HCT116 (cell line): ENCODE measurements around the gene ABHD16A. TPM values are rescaled to one million over a fixed set of nuclear protein-coding genes. Genes with fewer than 3 reads are reported as not detected.

Experiments
- ATAC-seq: fragments of 200-7000 bp; cut with Tn5 transposase; 2 replicates; pipeline ENCODE4 v1.9.1; 2020; ENCODE audit warnings: mild to moderate bottlenecking, moderate library complexity
- BruUV-seq: library from RNA; stranded (reverse); fragments of 400-500 nt; replicated peaks from 2 replicates; lab custom pipeline; 2021; lab: Mats Ljungman, UMichigan
- CTCF ChIA-PET: fragments of 300-600 bp; sonication (Branson Sonifier 250); formaldehyde crosslinking; loops from one replicate; lab custom pipeline; 2021; ENCODE audit warnings: antibody characterized with exemption; lab: Charles Lee
- POLR2A ChIA-PET: fragments of 300-600, 350-600 bp; sonication (Branson Sonifier 250); formaldehyde crosslinking; loops from one replicate; lab custom pipeline; 2021; ENCODE audit warnings: antibody characterized with exemption; lab: Charles Lee
- RAD21 ChIA-PET, 2 experiments: fragments of 300-600 bp; sonication (Branson Sonifier 250); formaldehyde crosslinking; loops; one replicate each; lab custom pipeline; 2023; ENCODE audit warnings: low total read pairs in 2 of 2; ENCODE audit not compliant: uncharacterized antibody in 2 of 2, unreplicated experiment in 2 of 2, low non-redundant PET in 1 of 2; lab: Charles Lee
- DNase-seq: peaks from one replicate; pipeline ENCODE4 v3.0.0-alpha.2; 2010; ENCODE audit warnings: low read depth, low spot score
- H2AFZ ChIP-seq: fragments of 200-600 bp; shearing (Covaris generic), sonication (generic); 2 replicates; pipeline ENCODE4 v1.6.1; 2017; ENCODE audit warnings: low read depth, mixed run types, mixed read lengths, antibody characterized with exemption, low read length; ENCODE audit not compliant: poor library complexity, severe bottlenecking
- H3K27ac ChIP-seq: 2 replicates; pipeline ENCODE4 v1.5.1; 2012; ENCODE audit warnings: low read depth, low read length
- H3K27me3 ChIP-seq: fragments of 200-600 bp; sonication (generic); 2 replicates; pipeline ENCODE4 v1.6.1; 2016; ENCODE audit warnings: mixed run types, low read length, mixed read lengths; ENCODE audit not compliant: insufficient read depth
- H3K36me3 ChIP-seq, 2 experiments: fragments of 200-500 bp in 1 of 2; fragments of 200-600 bp in 1 of 2; sonication (Bioruptor generic) in 1 of 2; sonication (generic) in 1 of 2; 2 replicates each; pipeline versions ENCODE4 v1.5.1 to v1.6.1; 2014 to 2016; ENCODE audit warnings: low read length in 2 of 2, inconsistent platforms in 1 of 2, mixed read lengths in 1 of 2, mixed run types in 1 of 2; ENCODE audit not compliant: insufficient read depth in 2 of 2, control insufficient read depth in 1 of 2
- H3K4me1 ChIP-seq, 2 experiments: fragments of 200-600 bp in 1 of 2; sonication (generic) in 1 of 2; 2 replicates each; pipeline versions ENCODE4 v1.5.1 to v1.6.1; 2012 to 2017; ENCODE audit warnings: low read length in 2 of 2, inconsistent platforms in 1 of 2, mild to moderate bottlenecking in 1 of 2, mixed read lengths in 1 of 2, mixed run types in 1 of 2, moderate library complexity in 1 of 2; ENCODE audit not compliant: insufficient read depth in 2 of 2, control insufficient read depth in 1 of 2
- H3K4me2 ChIP-seq: fragments of 200-600 bp; sonication (generic); 2 replicates; pipeline ENCODE4 v1.6.1; 2017; ENCODE audit warnings: mixed run types, low read length, mixed read lengths
- H3K4me3 ChIP-seq, 2 experiments: fragments of 200-600 bp in 1 of 2; sonication (generic) in 1 of 2; replicated peaks in 1 of 2; 2 replicates each; pipeline ENCODE4 v1.5.1; 2011 to 2016; ENCODE audit warnings: low read length in 2 of 2, control low read depth in 1 of 2, low read depth in 1 of 2, mild to moderate bottlenecking in 1 of 2, mixed read lengths in 1 of 2, mixed run types in 1 of 2
- H3K79me2 ChIP-seq: fragments of 200-600 bp; sonication (generic); 2 replicates; pipeline ENCODE4 v1.6.1; 2017; ENCODE audit warnings: mild to moderate bottlenecking, mixed run types, low read length, moderate library complexity, mixed read lengths; ENCODE audit not compliant: insufficient read depth
- H3K9ac ChIP-seq: fragments of 200-600 bp; sonication (generic); 2 replicates; pipeline ENCODE4 v1.6.1; 2016; ENCODE audit warnings: low read length, mixed read lengths
- H3K9me2 ChIP-seq: fragments of 200-600 bp; sonication (generic), shearing (Covaris generic); 2 replicates; pipeline ENCODE4 v1.6.1; 2017; ENCODE audit warnings: mixed run types, mild to moderate bottlenecking, moderate library complexity; ENCODE audit not compliant: insufficient read depth
- H3K9me3 ChIP-seq, 2 experiments: fragments of 200-500 bp in 1 of 2; fragments of 200-600 bp in 1 of 2; sonication (Bioruptor generic) in 1 of 2; sonication (generic) in 1 of 2; 2 replicates each; pipeline ENCODE4 v1.6.1; 2014 to 2017; ENCODE audit warnings: low read length in 2 of 2, mixed read lengths in 2 of 2, inconsistent platforms in 1 of 2, low read depth in 1 of 2, mild to moderate bottlenecking in 1 of 2, mixed run types in 1 of 2, moderate library complexity in 1 of 2; ENCODE audit not compliant: control insufficient read depth in 1 of 2, insufficient read depth in 1 of 2
- H4K20me1 ChIP-seq: fragments of 200-600 bp; sonication (generic), shearing (Covaris generic); 2 replicates; pipeline ENCODE4 v1.6.1; 2017; ENCODE audit warnings: mixed run types, mild to moderate bottlenecking, moderate library complexity; ENCODE audit not compliant: insufficient read depth
- CBX3 ChIP-seq: IDR thresholded peaks from 2 replicates; pipeline ENCODE4 v1.6.1; 2012; ENCODE audit warnings: low read depth
- EGR1 ChIP-seq: IDR thresholded peaks from 2 replicates; pipeline ENCODE4 v1.6.1; 2012; ENCODE audit warnings: low read depth
- EZH2 ChIP-seq: fragments of 200-600 bp; sonication (generic); IDR thresholded peaks from 2 replicates; pipeline ENCODE4 v1.6.1; 2017; ENCODE audit warnings: antibody characterized with exemption, mixed run types
- JUND ChIP-seq: IDR thresholded peaks from 2 replicates; pipeline ENCODE4 v1.6.1; 2012
- POLR2A ChIP-seq: IDR thresholded peaks from 2 replicates; pipeline ENCODE4 v1.7.0; 2011; ENCODE audit warnings: borderline replicate concordance; ENCODE audit not compliant: insufficient read depth, insufficient read length; ENCODE audit errors: extremely low read depth
- POLR2AphosphoS5 ChIP-seq: IDR thresholded peaks from 2 replicates; pipeline ENCODE4 v1.6.1; 2011; ENCODE audit warnings: mild to moderate bottlenecking, low read depth, low read length, moderate library complexity
- RAD21 ChIP-seq: IDR thresholded peaks from 2 replicates; pipeline ENCODE4 v1.6.1; 2012; ENCODE audit warnings: low read depth, mild to moderate bottlenecking
- SIN3A ChIP-seq: IDR thresholded peaks from 2 replicates; pipeline ENCODE4 v1.6.1; 2012; ENCODE audit warnings: low read depth
- SP1 ChIP-seq: IDR thresholded peaks from 2 replicates; pipeline ENCODE4 v1.6.1; 2012; ENCODE audit warnings: low read depth
- SRF ChIP-seq: IDR thresholded peaks from 2 replicates; pipeline ENCODE4 v1.6.1; 2012; ENCODE audit warnings: low read depth
- TCF7L2 ChIP-seq: IDR thresholded peaks from 2 replicates; pipeline ENCODE4 v1.7.0; 2011; ENCODE audit warnings: borderline replicate concordance, inconsistent platforms; ENCODE audit not compliant: insufficient read depth, insufficient read length; ENCODE audit errors: extremely low read depth
- YY1 ChIP-seq: IDR thresholded peaks from 2 replicates; pipeline ENCODE4 v1.6.1; 2011; ENCODE audit warnings: low read length, low read depth, moderate library complexity, mild to moderate bottlenecking; ENCODE audit not compliant: insufficient replicate concordance; ENCODE audit errors: extremely low read depth
- ZFX ChIP-seq: fragments of 450-650 bp; IDR thresholded peaks from 2 replicates; pipeline ENCODE4 v1.6.1; 2017
- ZNF274 ChIP-seq: fragments of 200-500 bp; sonication (Bioruptor generic); IDR thresholded peaks from 2 replicates; pipeline ENCODE4 v1.6.1; 2014; ENCODE audit warnings: mild to moderate bottlenecking, low read depth, low read length, inconsistent platforms
- intact Hi-C: fragments of 100-400 bp; cut with micrococcal nuclease; formaldehyde crosslinking; loops from 2 replicates; pipeline ENCODE4 v1.10.0; 2022
- total RNA-seq: library from RNA; stranded (reverse); gene quantifications from one replicate; pipeline ENCODE4 v1.2.1, GENCODE V29; 2021; ENCODE audit not compliant: unreplicated experiment
- TF ChIP-seq, protein P1 (sequence below): IDR thresholded peaks from 2 replicates; pipeline ENCODE4 v1.6.1; 2011; ENCODE audit warnings: mild to moderate bottlenecking, low read length, moderate library complexity; ENCODE audit not compliant: insufficient replicate concordance; ENCODE audit errors: extremely low read depth
- TF ChIP-seq, protein P2 (sequence below): IDR thresholded peaks from 2 replicates; pipeline ENCODE4 v1.6.1; 2012
- TF ChIP-seq, protein P3 (sequence below): IDR thresholded peaks from 2 replicates; pipeline ENCODE4 v1.6.1; 2012
- TF ChIP-seq, protein P4 (sequence below), 3 experiments: fragments of 200-600 bp in 1 of 3; sonication (generic) in 1 of 3; IDR thresholded peaks in 2 of 3; conservative IDR thresholded peaks in 1 of 3; 2 replicates each; pipeline ENCODE4 v1.5.1; 2012 to 2017; ENCODE audit warnings: low read depth in 2 of 3, low read length in 2 of 3, antibody characterized with exemption in 1 of 3, borderline replicate concordance in 1 of 3, control low read depth in 1 of 3, mild to moderate bottlenecking in 1 of 3, mixed read lengths in 1 of 3, mixed run types in 1 of 3, moderate library complexity in 1 of 3; ENCODE audit not compliant: insufficient read depth in 1 of 3
- TF ChIP-seq, protein P5 (sequence below): IDR thresholded peaks from 2 replicates; pipeline ENCODE4 v1.6.1; 2012; ENCODE audit warnings: low read depth

The ABHD16A gene
- total RNA-seq, 1 experiment from 2014 or later, result 32.4 TPM

DNA sequence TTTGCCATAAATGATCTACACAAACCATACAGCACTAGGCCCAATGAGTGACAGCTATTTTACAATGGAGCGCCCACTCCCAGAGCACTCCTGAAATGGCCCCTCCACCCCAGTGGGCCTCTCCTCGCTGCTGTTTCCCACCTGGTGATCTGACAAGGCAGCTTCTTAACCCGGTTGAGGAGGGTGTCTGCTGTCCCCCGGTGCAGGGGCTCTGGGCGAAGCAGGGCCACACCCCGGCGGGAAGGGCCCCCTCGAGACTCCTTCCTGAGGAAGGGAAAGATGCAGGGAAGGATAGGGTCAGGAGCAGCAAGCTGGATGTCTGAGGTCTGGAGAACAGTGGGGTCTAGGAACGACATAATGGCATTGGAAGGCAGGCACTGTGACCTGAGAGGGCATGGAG is 10.2 kb downstream of the ABHD16A start:
- Histone ChIP-seq H3K36me3 (peaks cover 20 to 21% of the 10 kb centered on the region in 2 experiments; a peak in 3 of 4 replicates), H3K79me2 (no peaks in the 10 kb centered on the region), H4K20me1 (no peaks in the 10 kb centered on the region), H3K4me3 (no peak overlapping the region), H3K9me3 (no peaks in the 10 kb centered on the region), H3K9ac (no peak overlapping the region), H3K9me2 (no peaks in the 10 kb centered on the region), H3K4me1 (peaks cover 11 to 16% of the 10 kb centered on the region in 2 experiments), H3K4me2 (no peak overlapping the region), H3K27me3 (no peaks in the 10 kb centered on the region), H2AFZ (no peak overlapping the region), H3K27ac (no peak overlapping the region)
- intact Hi-C loops, result no loop called here
- ChIA-PET RAD21 (no interaction called here), CTCF (no interaction called here), POLR2A (no interaction called here)
- BruUV-seq, result no TSS peak
- DNase-seq (no peak), ATAC-seq (no peak)
- TF ChIP-seq YY1 (no peak), SIN3A (no peak), ZNF274 (no peak), POLR2A (no peak), ZFX (no peak), SP1 (no peak), RAD21 (no peak), SRF (no peak), TCF7L2 (no peak), EZH2 (no peak), EGR1 (no peak), POLR2AphosphoS5 (no peak), JUND (no peak), CBX3 (no peak)
- TF ChIP-seq, protein P1, sequence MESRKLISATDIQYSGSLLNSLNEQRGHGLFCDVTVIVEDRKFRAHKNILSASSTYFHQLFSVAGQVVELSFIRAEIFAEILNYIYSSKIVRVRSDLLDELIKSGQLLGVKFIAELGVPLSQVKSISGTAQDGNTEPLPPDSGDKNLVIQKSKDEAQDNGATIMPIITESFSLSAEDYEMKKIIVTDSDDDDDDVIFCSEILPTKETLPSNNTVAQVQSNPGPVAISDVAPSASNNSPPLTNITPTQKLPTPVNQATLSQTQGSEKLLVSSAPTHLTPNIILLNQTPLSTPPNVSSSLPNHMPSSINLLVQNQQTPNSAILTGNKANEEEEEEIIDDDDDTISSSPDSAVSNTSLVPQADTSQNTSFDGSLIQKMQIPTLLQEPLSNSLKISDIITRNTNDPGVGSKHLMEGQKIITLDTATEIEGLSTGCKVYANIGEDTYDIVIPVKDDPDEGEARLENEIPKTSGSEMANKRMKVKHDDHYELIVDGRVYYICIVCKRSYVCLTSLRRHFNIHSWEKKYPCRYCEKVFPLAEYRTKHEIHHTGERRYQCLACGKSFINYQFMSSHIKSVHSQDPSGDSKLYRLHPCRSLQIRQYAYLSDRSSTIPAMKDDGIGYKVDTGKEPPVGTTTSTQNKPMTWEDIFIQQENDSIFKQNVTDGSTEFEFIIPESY, result no peak
- TF ChIP-seq, protein P2, sequence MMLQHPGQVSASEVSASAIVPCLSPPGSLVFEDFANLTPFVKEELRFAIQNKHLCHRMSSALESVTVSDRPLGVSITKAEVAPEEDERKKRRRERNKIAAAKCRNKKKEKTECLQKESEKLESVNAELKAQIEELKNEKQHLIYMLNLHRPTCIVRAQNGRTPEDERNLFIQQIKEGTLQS, result no peak
- TF ChIP-seq, protein P3, sequence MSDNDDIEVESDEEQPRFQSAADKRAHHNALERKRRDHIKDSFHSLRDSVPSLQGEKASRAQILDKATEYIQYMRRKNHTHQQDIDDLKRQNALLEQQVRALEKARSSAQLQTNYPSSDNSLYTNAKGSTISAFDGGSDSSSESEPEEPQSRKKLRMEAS, result no peak
- TF ChIP-seq, protein P4, sequence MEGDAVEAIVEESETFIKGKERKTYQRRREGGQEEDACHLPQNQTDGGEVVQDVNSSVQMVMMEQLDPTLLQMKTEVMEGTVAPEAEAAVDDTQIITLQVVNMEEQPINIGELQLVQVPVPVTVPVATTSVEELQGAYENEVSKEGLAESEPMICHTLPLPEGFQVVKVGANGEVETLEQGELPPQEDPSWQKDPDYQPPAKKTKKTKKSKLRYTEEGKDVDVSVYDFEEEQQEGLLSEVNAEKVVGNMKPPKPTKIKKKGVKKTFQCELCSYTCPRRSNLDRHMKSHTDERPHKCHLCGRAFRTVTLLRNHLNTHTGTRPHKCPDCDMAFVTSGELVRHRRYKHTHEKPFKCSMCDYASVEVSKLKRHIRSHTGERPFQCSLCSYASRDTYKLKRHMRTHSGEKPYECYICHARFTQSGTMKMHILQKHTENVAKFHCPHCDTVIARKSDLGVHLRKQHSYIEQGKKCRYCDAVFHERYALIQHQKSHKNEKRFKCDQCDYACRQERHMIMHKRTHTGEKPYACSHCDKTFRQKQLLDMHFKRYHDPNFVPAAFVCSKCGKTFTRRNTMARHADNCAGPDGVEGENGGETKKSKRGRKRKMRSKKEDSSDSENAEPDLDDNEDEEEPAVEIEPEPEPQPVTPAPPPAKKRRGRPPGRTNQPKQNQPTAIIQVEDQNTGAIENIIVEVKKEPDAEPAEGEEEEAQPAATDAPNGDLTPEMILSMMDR (IDR thresholded peaks at IDR 0.05 in 2 of 3, conservative IDR thresholded peaks at IDR 0.05 in 1 of 3; ENCODE audit: borderline replicate concordance in 1 of 3, insufficient read depth in 1 of 3, low read depth in 2 of 3, low read length in 2 of 3), result no peak
- TF ChIP-seq, protein P5, sequence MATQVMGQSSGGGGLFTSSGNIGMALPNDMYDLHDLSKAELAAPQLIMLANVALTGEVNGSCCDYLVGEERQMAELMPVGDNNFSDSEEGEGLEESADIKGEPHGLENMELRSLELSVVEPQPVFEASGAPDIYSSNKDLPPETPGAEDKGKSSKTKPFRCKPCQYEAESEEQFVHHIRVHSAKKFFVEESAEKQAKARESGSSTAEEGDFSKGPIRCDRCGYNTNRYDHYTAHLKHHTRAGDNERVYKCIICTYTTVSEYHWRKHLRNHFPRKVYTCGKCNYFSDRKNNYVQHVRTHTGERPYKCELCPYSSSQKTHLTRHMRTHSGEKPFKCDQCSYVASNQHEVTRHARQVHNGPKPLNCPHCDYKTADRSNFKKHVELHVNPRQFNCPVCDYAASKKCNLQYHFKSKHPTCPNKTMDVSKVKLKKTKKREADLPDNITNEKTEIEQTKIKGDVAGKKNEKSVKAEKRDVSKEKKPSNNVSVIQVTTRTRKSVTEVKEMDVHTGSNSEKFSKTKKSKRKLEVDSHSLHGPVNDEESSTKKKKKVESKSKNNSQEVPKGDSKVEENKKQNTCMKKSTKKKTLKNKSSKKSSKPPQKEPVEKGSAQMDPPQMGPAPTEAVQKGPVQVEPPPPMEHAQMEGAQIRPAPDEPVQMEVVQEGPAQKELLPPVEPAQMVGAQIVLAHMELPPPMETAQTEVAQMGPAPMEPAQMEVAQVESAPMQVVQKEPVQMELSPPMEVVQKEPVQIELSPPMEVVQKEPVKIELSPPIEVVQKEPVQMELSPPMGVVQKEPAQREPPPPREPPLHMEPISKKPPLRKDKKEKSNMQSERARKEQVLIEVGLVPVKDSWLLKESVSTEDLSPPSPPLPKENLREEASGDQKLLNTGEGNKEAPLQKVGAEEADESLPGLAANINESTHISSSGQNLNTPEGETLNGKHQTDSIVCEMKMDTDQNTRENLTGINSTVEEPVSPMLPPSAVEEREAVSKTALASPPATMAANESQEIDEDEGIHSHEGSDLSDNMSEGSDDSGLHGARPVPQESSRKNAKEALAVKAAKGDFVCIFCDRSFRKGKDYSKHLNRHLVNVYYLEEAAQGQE, result no peak
